Non-pigmented ciliary epithelial cell (primary cell): ENCODE results near the gene PTPRZ1.

Experiments
- DNase-seq: peaks from one replicate; pipeline ENCODE4 v3.0.0-alpha.2; 2010; ENCODE audit warnings: low read depth

The PTPRZ1 gene

DNA sequence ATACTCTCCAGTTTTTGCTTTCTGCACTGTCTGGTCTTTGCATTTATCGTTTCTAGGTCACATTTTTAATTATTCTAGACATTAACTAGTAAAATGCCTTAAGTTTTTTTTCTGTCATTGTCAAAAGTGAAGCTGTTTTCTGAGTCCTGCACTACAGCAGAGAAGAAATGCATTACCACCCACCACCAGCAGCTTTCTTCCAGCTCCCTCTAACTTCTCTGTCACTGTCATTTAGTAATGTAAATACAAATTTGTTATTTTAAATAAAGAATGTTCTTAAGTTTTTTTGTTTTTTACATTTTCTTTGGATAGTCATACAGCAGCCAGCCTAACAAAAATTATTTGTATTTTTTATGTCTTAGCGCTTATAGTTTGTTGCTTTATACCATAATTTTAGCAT is 18.8 kb downstream of the PTPRZ1 start:
- DNase-seq = no peak

GRCh38 chr7:121901026-121901425 is 28.1 kb downstream of the PTPRZ1 start:
- DNase-seq = no peak

- no peak for DNase-seq
Observed at GRCh38 chr7:121904120-121904519, 31.2 kb downstream of the PTPRZ1 start.

DNA sequence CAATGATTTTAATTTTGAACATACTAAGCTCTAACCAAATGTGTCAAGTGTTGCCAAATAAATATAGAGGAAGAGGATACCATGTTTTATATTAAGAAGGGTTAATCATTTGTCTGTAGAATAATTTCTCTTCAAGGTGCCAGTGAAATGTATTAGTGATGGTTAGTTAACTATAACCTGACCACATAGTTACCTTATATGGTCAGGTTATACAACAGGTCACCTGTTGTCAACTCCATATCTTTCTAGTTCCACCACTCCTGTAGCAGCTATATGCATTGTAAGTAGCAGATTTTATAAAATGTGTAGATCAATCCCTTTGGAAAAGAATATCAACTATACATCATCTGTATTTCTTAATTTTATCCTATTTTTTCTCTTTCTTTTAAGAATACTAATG is 35.1 kb downstream of the PTPRZ1 start:
- DNase-seq = no peak

GRCh38 chr7:121909716-121910345 is 36.9 kb downstream of the PTPRZ1 start:
- DNase-seq = no peak

GRCh38 chr7:121913947-121914675 is 41.1 kb downstream of the PTPRZ1 start:
- no peak for DNase-seq

- DNase-seq = no peak
Observed at GRCh38 chr7:121914676-121915279, 41.8 kb downstream of the PTPRZ1 start.

DNA sequence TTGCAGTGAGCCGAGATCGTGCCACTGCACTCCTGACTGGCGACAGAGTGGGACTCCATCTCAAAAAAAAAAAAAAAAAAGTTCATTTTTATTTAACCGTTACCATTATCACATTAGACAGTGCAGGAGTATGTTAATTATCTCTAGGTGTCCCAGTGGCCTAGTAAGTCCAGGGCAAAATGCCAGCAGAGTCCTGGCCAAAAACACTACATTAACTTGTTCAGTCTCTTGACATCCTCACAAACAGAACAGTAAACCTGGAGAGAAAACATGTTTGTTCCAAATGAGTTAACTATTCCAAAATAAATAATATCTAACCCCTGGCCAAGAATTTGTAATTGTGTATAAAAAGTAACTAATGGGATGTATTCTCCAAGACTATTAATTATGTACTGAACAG is 43.2 kb downstream of the PTPRZ1 start:
- DNase-seq = no peak

DNA sequence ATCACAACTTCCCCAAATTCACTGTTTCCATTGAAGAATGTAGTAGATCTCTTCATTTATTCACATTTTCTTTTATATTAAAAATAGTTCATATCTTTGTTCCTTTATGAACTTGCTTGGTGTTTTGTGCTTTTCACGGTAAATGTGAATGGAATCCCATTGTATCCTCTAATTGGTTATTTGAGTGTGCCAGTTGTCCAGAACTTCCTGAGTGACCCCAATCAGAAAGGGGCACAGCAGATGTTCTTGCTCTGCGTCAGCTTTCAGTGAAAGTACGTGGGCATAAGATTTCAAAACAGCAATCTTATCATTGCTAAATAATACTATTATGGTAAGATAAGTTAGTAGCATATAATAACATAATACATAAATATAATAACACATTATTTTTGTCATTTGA is 47.0 kb downstream of the PTPRZ1 start:
- DNase-seq = no peak

- no peak for DNase-seq
Observed at GRCh38 chr7:121924269-121925186, 51.6 kb downstream of the PTPRZ1 start.

DNA sequence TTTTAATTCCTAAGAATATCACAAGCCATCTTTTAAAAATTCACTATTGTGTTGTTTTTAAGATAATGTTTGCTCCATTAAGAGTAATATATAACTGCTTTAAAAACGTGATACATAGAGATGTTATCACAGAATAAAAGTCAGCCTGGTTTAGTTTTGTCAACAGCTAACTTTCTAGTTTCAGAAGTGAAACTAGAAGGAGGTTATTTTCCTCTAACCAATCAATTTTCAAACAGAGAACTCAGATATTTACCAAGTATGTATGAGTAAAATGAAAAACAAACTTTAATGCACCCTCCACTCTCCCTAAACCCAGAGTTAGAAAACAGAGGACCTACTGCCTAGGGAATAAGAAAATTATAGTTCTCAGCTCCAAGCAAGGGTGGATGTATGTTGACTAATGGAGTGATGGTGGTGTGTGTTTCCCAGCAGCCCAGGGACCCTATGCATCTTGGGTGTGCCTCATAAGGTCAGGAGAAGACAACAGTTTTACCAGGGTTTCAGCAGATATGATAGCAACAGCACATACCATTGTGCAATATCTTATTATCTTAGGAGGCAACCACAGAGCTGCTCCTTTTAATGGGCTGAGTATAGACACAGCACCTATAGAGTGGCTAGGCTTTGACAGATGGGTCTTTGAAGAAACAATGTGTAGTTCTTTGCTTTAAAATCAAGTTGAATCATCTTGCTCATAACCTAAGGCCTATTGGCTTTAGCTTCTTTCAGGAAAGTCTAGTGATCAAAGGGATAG is 58.4 kb downstream of the PTPRZ1 start:
- no peak for DNase-seq

DNA sequence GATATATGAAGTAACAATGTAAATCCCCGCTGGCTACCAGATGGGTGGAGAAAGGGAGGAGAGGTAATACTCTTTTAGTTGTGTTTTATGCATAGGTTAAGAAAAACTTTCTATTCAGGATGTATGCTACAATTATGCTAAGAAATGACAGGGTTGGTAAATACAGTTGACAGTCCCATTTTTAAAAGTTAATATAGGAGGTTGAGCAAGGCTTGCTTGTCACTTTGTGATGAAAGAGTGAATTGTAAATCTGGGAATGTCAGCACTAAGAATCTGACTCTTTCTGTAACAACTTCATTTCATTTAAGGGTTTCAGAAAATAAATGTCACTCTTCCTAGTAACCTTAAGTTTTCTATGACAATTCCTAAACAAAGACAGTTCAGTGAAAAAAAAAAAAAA is 59.8 kb downstream of the PTPRZ1 start:
- DNase-seq = no peak

DNA sequence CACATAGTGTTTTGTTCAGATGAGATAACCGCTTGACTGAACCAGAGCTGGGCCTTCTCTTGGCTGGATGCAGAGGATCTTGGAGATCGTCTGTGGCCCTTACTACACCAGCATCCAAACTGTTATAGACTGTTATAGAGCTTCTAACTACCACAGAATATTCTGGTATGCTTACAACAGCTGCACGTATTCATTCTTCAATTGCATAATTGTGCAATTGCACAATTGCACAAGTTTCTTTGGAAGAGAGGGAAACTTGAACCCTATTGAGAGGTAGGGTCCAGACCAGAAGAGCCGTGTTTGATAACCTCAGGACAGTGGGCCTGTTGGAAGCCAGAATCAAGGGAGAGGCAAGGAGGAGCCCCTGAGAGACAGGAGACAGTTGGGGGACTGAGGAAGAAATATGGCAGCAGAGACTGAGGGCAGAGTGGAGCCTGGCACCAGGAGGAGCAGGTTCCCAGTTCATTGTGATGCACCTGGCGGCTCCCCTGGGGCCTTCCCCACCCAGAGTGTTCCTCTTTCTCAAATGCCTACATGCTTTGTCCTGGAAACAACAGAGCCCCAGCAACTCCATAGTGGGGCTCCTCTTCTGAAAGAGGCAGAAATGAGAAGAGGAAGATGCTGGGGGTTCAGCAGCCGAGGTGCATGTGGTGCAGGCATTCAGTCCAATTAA is 64.1 kb downstream of the PTPRZ1 start:
- DNase-seq = no peak

DNA sequence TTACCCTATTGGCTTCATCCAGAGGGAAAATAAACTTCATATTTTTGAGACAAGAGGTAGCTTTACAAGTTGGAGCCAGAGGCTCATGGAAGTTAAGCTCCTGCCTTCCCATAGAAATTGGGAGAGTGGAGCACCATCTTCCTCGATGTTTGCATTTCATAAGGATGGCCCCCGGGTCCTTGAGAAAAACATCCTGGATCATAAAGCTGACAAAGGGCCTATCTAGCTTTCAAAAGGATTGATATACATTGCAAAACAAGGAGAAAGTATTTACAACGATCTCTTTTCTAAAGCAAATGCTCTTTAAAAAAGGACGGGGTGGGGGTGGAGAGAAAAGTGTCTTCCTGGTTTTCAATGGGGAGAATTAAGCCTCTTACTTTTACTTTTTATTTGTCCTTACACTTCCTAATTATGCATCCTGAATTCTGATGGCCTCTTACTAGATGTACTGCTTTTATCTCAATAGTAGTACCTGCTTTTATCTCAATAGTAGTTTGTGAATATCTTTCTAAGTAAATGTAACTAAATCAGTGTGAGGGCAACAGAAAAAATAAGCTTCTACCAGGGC is 65.6 kb downstream of the PTPRZ1 start:
- no peak for DNase-seq

DNA sequence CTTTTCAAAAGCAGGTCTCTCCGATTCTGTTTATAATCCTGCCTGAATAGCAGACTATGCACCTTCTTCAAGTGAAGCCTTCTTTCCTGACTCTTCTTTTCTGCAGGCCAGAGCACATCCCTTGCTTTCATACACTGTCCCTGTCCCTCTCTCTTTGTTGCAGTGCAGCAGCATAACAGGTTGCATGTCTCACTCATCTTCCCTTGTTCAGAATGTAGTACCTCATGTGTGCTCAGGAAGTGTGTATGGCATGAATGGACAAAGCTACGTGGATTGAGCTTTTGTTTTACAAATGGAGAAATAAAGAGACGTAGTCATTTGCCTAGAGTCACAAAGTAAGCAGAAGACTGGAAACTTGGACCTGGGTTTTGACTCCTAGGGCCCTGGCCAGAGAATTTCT is 68.0 kb downstream of the PTPRZ1 start:
- DNase-seq = no peak

GRCh38 chr7:121941830-121942229 is 68.9 kb downstream of the PTPRZ1 start:
- DNase-seq = no peak

GRCh38 chr7:121945066-121945465 is 72.1 kb downstream of the PTPRZ1 start:
- no peak for DNase-seq

- DNase-seq = no peak
Observed at GRCh38 chr7:121945480-121946236, 72.7 kb downstream of the PTPRZ1 start.

GRCh38 chr7:121953164-121953563 is 80.2 kb downstream of the PTPRZ1 start:
- DNase-seq = no peak

GRCh38 chr7:121953601-121954000 is 80.6 kb downstream of the PTPRZ1 start:
- no peak for DNase-seq
